ENCODE measurements around the gene RAB44. TPM values are rescaled to one million over a fixed set of nuclear protein-coding genes. Genes with fewer than 3 reads are reported as not detected.

RAB44 gene
- total RNA-seq, 1 donor from 2014 or later, result 0.16 TPM

DNA sequence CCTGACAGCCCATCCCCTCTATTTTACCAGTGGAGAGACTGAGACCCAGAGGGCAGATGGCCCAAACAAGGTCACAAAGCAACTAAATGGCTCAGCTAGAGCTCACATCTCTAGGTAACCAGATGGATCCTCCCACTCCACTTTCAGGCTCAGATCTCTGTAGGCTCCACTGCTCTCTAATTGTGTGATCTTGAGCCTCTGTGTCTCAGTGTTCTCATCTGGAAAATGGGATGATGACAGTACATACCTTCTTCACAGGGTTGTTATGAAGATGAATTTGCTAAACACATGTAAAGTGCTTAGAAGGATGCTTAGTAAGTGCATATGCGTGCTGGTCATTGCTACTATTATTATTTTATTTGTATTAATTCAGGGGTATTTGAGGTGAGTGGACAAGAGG, 40.5 kb downstream of the RAB44 start:
- Histone ChIP-seq H3K4me1 (ENCODE audit: insufficient read depth, low read length) (peaks cover 6% of the 10 kb centered on the region), H3K4me2 (ENCODE audit: low read length) (no peak overlapping the region), H3K79me2 (ENCODE audit: insufficient read depth, low read length) (no peaks in the 10 kb centered on the region), H2AFZ (ENCODE audit: low read depth, low read length) (no peak overlapping the region), H3K27me3 (ENCODE audit: insufficient read depth, low read length) (peaks cover 2% of the 10 kb centered on the region), H3K9me3 (ENCODE audit: insufficient read depth, low read depth, low read length) (no peaks in the 10 kb centered on the region), H3K27ac (ENCODE audit: low read depth, low read length) (no peak overlapping the region), H3K36me3 (ENCODE audit: insufficient read depth, low read length) (no peaks in the 10 kb centered on the region), H3K4me3 (ENCODE audit: insufficient read depth, low read depth, low read length) (no peak overlapping the region), H4K20me1 (ENCODE audit: insufficient read depth, low read length) (no peaks in the 10 kb centered on the region), H3K9ac (ENCODE audit: low read length) (no peak overlapping the region)
- Mint-ChIP-seq H3K9me3 (ENCODE audit: unreplicated experiment) (peaks cover 3% of the 10 kb centered on the region), H3K36me3 (ENCODE audit: low read depth, unreplicated experiment) (no peaks in the 10 kb centered on the region), H3K27ac (ENCODE audit: unreplicated experiment) (no peak overlapping the region), H3K27me3 (ENCODE audit: low read depth, unreplicated experiment) (peaks cover 40% of the 10 kb centered on the region), H3K4me1 (ENCODE audit: low read depth, unreplicated experiment) (no peaks in the 10 kb centered on the region), H3K4me3 (ENCODE audit: unreplicated experiment) (no peak overlapping the region)
- TF ChIP-seq EZH2 (IDR thresholded peaks at IDR 0.05; ENCODE audit: insufficient read depth, low read length) (no peak), CTCF (IDR thresholded peaks at IDR 0.05; ENCODE audit: insufficient read depth, low read depth, low read length) (no peak)
- no peak for DNase-seq (ENCODE audit: low read depth)
- no peak for FAIRE-seq

DNA sequence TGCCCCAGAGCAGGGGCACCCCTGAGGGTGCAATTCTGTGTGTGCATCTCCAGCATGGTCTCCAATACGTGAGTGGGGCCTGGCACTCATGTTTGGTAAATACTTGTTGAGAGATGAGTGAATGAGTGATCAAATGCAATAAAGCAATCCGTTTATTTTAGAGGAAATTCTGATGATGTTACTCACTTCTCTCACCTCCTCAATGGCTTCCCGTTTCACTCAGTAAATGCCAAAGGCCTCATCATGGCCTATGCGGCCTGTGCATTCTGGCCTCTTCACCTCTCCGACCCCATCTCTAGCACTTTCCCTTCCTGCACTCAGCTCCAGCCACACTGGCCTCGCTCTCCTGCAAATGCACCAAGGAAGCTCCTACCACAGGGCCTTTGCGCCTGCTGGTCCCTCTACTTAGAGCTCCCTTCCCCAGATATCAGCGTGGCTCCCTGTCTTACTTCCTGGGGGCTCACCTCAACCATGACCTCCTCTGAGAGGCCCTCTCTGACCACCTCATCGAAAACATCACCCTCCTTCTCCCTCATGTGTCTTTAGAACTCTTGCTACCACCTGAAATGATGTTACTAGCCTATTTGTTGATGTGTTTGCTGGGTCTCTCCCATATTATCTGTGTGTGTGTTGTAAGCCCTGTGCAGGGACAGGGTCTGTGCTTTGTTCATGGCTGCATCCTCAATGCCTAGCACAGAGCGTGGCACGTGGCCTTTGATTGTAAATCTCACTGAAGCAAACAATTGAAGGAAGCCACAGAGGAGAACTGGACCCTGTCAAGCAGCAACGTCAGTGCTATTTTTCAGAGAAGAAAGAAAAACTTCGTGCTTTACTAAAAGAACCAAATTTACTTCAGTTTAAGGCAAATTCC, 42.6 kb downstream of the RAB44 start:
- Mint-ChIP-seq H3K9me3 (ENCODE audit: unreplicated experiment) (peaks cover 3% of the 10 kb centered on the region), H3K27ac (ENCODE audit: unreplicated experiment) (no peak overlapping the region), H3K36me3 (ENCODE audit: low read depth, unreplicated experiment) (no peaks in the 10 kb centered on the region), H3K4me3 (ENCODE audit: unreplicated experiment) (no peak overlapping the region), H3K27me3 (ENCODE audit: low read depth, unreplicated experiment) (peaks cover 23% of the 10 kb centered on the region), H3K4me1 (ENCODE audit: low read depth, unreplicated experiment) (no peaks in the 10 kb centered on the region)
- H2AFZ ChIP-seq (ENCODE audit: low read depth, low read length), result no peak overlapping the region
- no peaks in the 10 kb centered on the region for H4K20me1 ChIP-seq (ENCODE audit: insufficient read depth, low read length)
- H3K4me3 ChIP-seq (ENCODE audit: insufficient read depth, low read depth, low read length), result no peak overlapping the region
- H3K9me3 ChIP-seq (ENCODE audit: insufficient read depth, low read depth, low read length), result no peaks in the 10 kb centered on the region
- no peaks in the 10 kb centered on the region for H3K27me3 ChIP-seq (ENCODE audit: insufficient read depth, low read length)
- FAIRE-seq (no peak), DNase-seq (ENCODE audit: low read depth) (no peak)
- H3K79me2 ChIP-seq (ENCODE audit: insufficient read depth, low read length), result no peaks in the 10 kb centered on the region
- H3K4me1 ChIP-seq (ENCODE audit: insufficient read depth, low read length), result peaks cover 3% of the 10 kb centered on the region
- TF ChIP-seq CTCF (IDR thresholded peaks at IDR 0.05; ENCODE audit: insufficient read depth, low read depth, low read length) (no peak), EZH2 (IDR thresholded peaks at IDR 0.05; ENCODE audit: insufficient read depth, low read length) (no peak)
- H3K4me2 ChIP-seq (ENCODE audit: low read length), result no peak overlapping the region
- no peak overlapping the region for H3K9ac ChIP-seq (ENCODE audit: low read length)
- H3K27ac ChIP-seq (ENCODE audit: low read depth, low read length), result no peak overlapping the region
- no peaks in the 10 kb centered on the region for H3K36me3 ChIP-seq (ENCODE audit: insufficient read depth, low read length)

GRCh38 chr6:36740818-36741179, 43.2 kb downstream of the RAB44 start:
- TF ChIP-seq EZH2 (IDR thresholded peaks at IDR 0.05; ENCODE audit: insufficient read depth, low read length), result no peak
- TF ChIP-seq CTCF (IDR thresholded peaks at IDR 0.05; ENCODE audit: insufficient read depth, low read depth, low read length), result no peak
- Histone ChIP-seq H4K20me1 (ENCODE audit: insufficient read depth, low read length) (no peaks in the 10 kb centered on the region), H3K4me1 (ENCODE audit: insufficient read depth, low read length) (no peaks in the 10 kb centered on the region), H3K4me3 (ENCODE audit: insufficient read depth, low read depth, low read length) (no peak overlapping the region), H3K9ac (ENCODE audit: low read length) (no peak overlapping the region), H3K79me2 (ENCODE audit: insufficient read depth, low read length) (no peaks in the 10 kb centered on the region), H3K27ac (ENCODE audit: low read depth, low read length) (no peak overlapping the region), H3K4me2 (ENCODE audit: low read length) (no peak overlapping the region), H3K9me3 (ENCODE audit: insufficient read depth, low read depth, low read length) (no peaks in the 10 kb centered on the region), H2AFZ (ENCODE audit: low read depth, low read length) (no peak overlapping the region), H3K36me3 (ENCODE audit: insufficient read depth, low read length) (no peaks in the 10 kb centered on the region), H3K27me3 (ENCODE audit: insufficient read depth, low read length) (no peaks in the 10 kb centered on the region)
- no peak for FAIRE-seq
- no peaks in the 10 kb centered on the region for H3K36me3 Mint-ChIP-seq (ENCODE audit: low read depth, unreplicated experiment)
- H3K9me3 Mint-ChIP-seq (ENCODE audit: unreplicated experiment), result peaks cover 3% of the 10 kb centered on the region
- no peak overlapping the region for H3K4me3 Mint-ChIP-seq (ENCODE audit: unreplicated experiment)
- peaks cover 22% of the 10 kb centered on the region for H3K27me3 Mint-ChIP-seq (ENCODE audit: low read depth, unreplicated experiment)
- no peak for DNase-seq (ENCODE audit: low read depth)
- H3K4me1 Mint-ChIP-seq (ENCODE audit: low read depth, unreplicated experiment), result no peaks in the 10 kb centered on the region
- no peak overlapping the region for H3K27ac Mint-ChIP-seq (ENCODE audit: unreplicated experiment)

Data from astrocyte (in vitro differentiated cells and primary cell).